GM23338 (cell line): ENCODE results near the gene LY86. TPM values are rescaled to one million over a fixed set of nuclear protein-coding genes. Genes with fewer than 3 reads are reported as not detected.

Experiments used
- ATAC-seq: fragments of 200-7000 bp; cut with Tn5 transposase; 3 replicates; pipeline ENCODE4 v1.9.1; 2020
- DNase-seq: peaks from one replicate; pipeline ENCODE4 v3.0.0-alpha.2; 2015; ENCODE audit warnings: low spot score
- H2AFZ ChIP-seq: fragments of 200-600 bp; sonication (generic); 2 replicates; pipeline ENCODE4 v1.8.0; 2016; ENCODE audit warnings: antibody characterized with exemption, mild to moderate bottlenecking, moderate library complexity
- H3F3A ChIP-seq: fragments of 200-600 bp; sonication (generic); replicated peaks from 2 replicates; pipeline ENCODE4 v1.8.0; 2017; ENCODE audit warnings: antibody characterized with exemption, mixed run types, low read depth
- H3K27ac ChIP-seq: fragments of 200-600 bp; sonication (generic); 2 replicates; pipeline ENCODE4 v1.6.1; 2016; ENCODE audit warnings: low read depth
- H3K27me3 ChIP-seq: fragments of 200-600 bp; sonication (generic); 2 replicates; pipeline ENCODE4 v1.8.0; 2016; ENCODE audit warnings: mild to moderate bottlenecking, mixed run types, moderate library complexity; ENCODE audit not compliant: insufficient read depth
- H3K36me3 ChIP-seq: fragments of 200-600 bp; sonication (generic); 2 replicates; pipeline ENCODE4 v1.8.0; 2016; ENCODE audit warnings: mild to moderate bottlenecking; ENCODE audit not compliant: insufficient read depth
- H3K4me1 ChIP-seq: fragments of 200-600 bp; sonication (generic); 2 replicates; pipeline ENCODE4 v1.8.0; 2016; ENCODE audit warnings: mild to moderate bottlenecking, moderate library complexity; ENCODE audit not compliant: insufficient read depth
- H3K4me2 ChIP-seq: fragments of 200-600 bp; sonication (generic); 2 replicates; pipeline ENCODE4 v1.7.1; 2017; ENCODE audit warnings: mixed run types
- H3K4me3 ChIP-seq: fragments of 200-600 bp; sonication (generic); 2 replicates; pipeline ENCODE4 v1.6.1; 2016; ENCODE audit warnings: mixed run types
- H3K79me2 ChIP-seq: fragments of 200-600 bp; sonication (generic); replicated peaks from 2 replicates; pipeline ENCODE4 v1.8.0; 2017; ENCODE audit warnings: mild to moderate bottlenecking; ENCODE audit not compliant: insufficient read depth
- H3K9me2 ChIP-seq: fragments of 200-600 bp; sonication (generic); 2 replicates; pipeline ENCODE4 v1.8.0; 2017; ENCODE audit not compliant: insufficient read depth
- H4K20me1 ChIP-seq: fragments of 200-600 bp; sonication (generic); replicated peaks from 2 replicates; pipeline ENCODE4 v1.8.0; 2017; ENCODE audit warnings: mild to moderate bottlenecking; ENCODE audit not compliant: insufficient read depth
- H3K27ac Mint-ChIP-seq: 2 replicates; pipeline ENCODE4 v1.8.0; 2020; ENCODE audit warnings: inconsistent platforms, mild to moderate bottlenecking, moderate library complexity, mixed read lengths
- H3K27me3 Mint-ChIP-seq: 3 replicates; pipeline ENCODE4 v1.8.0; 2022; ENCODE audit warnings: low read depth, mild to moderate bottlenecking, moderate library complexity, mixed read lengths, inconsistent platforms; ENCODE audit not compliant: insufficient read depth, poor library complexity
- H3K36me3 Mint-ChIP-seq: 3 replicates; pipeline ENCODE4 v1.8.0; 2021; ENCODE audit warnings: low read depth, mild to moderate bottlenecking, inconsistent platforms, moderate library complexity, mixed read lengths
- H3K4me1 Mint-ChIP-seq: 3 replicates; pipeline ENCODE4 v1.8.0; 2020; ENCODE audit warnings: mild to moderate bottlenecking, inconsistent platforms, mixed read lengths
- H3K4me3 Mint-ChIP-seq: 3 replicates; pipeline ENCODE4 v1.8.0; 2021; ENCODE audit warnings: moderate library complexity, mild to moderate bottlenecking, inconsistent platforms, mixed read lengths
- H3K9me3 Mint-ChIP-seq: 3 replicates; pipeline ENCODE4 v1.8.0; 2020; ENCODE audit warnings: moderate library complexity, mild to moderate bottlenecking, inconsistent platforms, mixed read lengths
- CREB1 ChIP-seq: fragments of 250-450 bp; sonication (Bioruptor Pico); IDR thresholded peaks from 2 replicates; pipeline ENCODE4 v1.5.0; 2020; ENCODE audit warnings: low read depth, mild to moderate bottlenecking, moderate library complexity
- EZH2 ChIP-seq: fragments of 200-600 bp; sonication (generic); IDR thresholded peaks from one replicate; pipeline ENCODE4 v1.8.0; 2017; ENCODE audit warnings: antibody characterized with exemption, mild to moderate bottlenecking, low read depth; ENCODE audit not compliant: unreplicated experiment
- EZH2phosphoT487 ChIP-seq: fragments of 200-600 bp; sonication (generic); IDR thresholded peaks from one replicate; pipeline ENCODE4 v1.8.1; 2018; ENCODE audit warnings: antibody characterized with exemption; ENCODE audit not compliant: unreplicated experiment
- JUNB ChIP-seq: IDR thresholded peaks from one replicate; pipeline ENCODE4 v1.6.1; 2016; ENCODE audit warnings: antibody characterized with exemption; ENCODE audit not compliant: unreplicated experiment
- NANOG ChIP-seq: IDR thresholded peaks from 2 replicates; pipeline ENCODE4 v1.6.1; 2016; ENCODE audit warnings: antibody characterized with exemption, borderline replicate concordance
- POLR2AphosphoS5 ChIP-seq: IDR thresholded peaks from 2 replicates; pipeline ENCODE4 v1.6.1; 2016; ENCODE audit warnings: antibody characterized with exemption, low read depth
- STAT1 ChIP-seq: IDR thresholded peaks from one replicate; pipeline ENCODE4 v1.6.1; 2016; ENCODE audit warnings: antibody characterized with exemption; ENCODE audit not compliant: unreplicated experiment
- ZNF114 ChIP-seq: fragments of 250-450 bp; sonication (Bioruptor Pico); IDR thresholded peaks from 2 replicates; pipeline ENCODE4 v1.5.0; 2020; ENCODE audit warnings: mild to moderate bottlenecking, moderate library complexity
- ZNF331 ChIP-seq: fragments of 250-450 bp; sonication (Bioruptor Pico); IDR thresholded peaks from 2 replicates; pipeline ENCODE4 v1.5.0; 2020; ENCODE audit warnings: low read depth, mild to moderate bottlenecking, moderate library complexity
- polyA plus RNA-seq: library from polyadenylated mRNA; unstranded; fragments of >200 nt; fragmentation: Nextera tagmentation; extraction: Ambion mirVana; gene quantifications from 2 replicates; pipeline ENCODE4 v1.2.1, GENCODE V29; 2016
- total RNA-seq: library from RNA; depleted of rRNA; stranded (reverse); fragments of >200 nt; shearing (Covaris generic); gene quantifications from 2 replicates; pipeline ENCODE4 v1.2.3, GENCODE V29; 2014
- TF ChIP-seq, protein P1 (sequence below): fragments of 250-450 bp; sonication (Bioruptor Pico); IDR thresholded peaks from 2 replicates; pipeline ENCODE4 v1.5.0; 2020; ENCODE audit warnings: mild to moderate bottlenecking, moderate library complexity
- TF ChIP-seq, protein P2 (sequence below): IDR thresholded peaks from 2 replicates; pipeline ENCODE4 v1.6.1; 2016; ENCODE audit warnings: antibody characterized with exemption
- TF ChIP-seq, protein P3 (sequence below), 2 experiments: fragments of 200-600 bp in 1 of 2; sonication (generic) in 1 of 2; conservative IDR thresholded peaks; 2 replicates each; pipeline versions ENCODE4 v1.5.1 to v1.6.1; 2016 to 2017; ENCODE audit warnings: antibody characterized with exemption in 2 of 2, low read depth in 2 of 2, mild to moderate bottlenecking in 2 of 2, moderate library complexity in 1 of 2
- TF ChIP-seq, protein P4 (sequence below): IDR thresholded peaks from one replicate; pipeline ENCODE4 v1.6.1; 2018; ENCODE audit warnings: antibody characterized with exemption; ENCODE audit not compliant: unreplicated experiment

The LY86 gene
- total and polyA plus RNA-seq, 2 experiments from 2014 or later: 0.29 TPM; not detected in 1

DNA sequence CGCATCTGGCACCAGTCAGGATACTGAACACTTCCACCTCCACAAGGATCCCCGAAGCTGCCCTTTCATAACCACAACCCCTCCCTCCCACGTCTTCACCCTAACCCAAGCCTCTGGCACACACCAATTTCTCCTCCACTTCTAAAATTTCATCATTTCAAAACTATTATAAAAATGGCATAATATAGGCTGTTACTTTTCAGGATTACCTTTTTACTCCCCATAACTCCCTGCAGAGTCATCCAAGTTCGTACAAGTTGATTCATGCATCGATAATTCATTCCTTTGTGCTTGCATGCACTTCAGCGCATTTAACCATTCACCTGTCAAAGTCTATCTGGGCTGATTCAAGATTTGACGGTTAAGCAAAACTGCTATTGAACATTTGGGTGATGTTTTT is 30.6 kb upstream of the LY86 start:
- H3K36me3 Mint-ChIP-seq: peaks cover 5% of the 10 kb centered on the region; the same call in 2 of the 3 replicates
- peaks cover 3% of the 10 kb centered on the region; the same call in 2 of the 3 replicates for H3K4me1 Mint-ChIP-seq
- Histone ChIP-seq H3K27me3 (no peaks in the 10 kb centered on the region), H3K4me1 (no peaks in the 10 kb centered on the region), H3F3A (no peaks in the 10 kb centered on the region), H2AFZ (no peak overlapping the region), H3K9me2 (no peaks in the 10 kb centered on the region), H3K27ac (no peak overlapping the region), H3K79me2 (no peaks in the 10 kb centered on the region), H3K4me3 (no peak overlapping the region), H3K4me2 (no peak overlapping the region), H4K20me1 (no peaks in the 10 kb centered on the region), H3K36me3 (no peaks in the 10 kb centered on the region)
- H3K9me3 Mint-ChIP-seq: peaks cover 6% of the 10 kb centered on the region
- TF ChIP-seq EZH2phosphoT487: no peak
- TF ChIP-seq STAT1: no peak
- no peak for TF ChIP-seq NANOG
- TF ChIP-seq POLR2AphosphoS5: no peak
- TF ChIP-seq EZH2: no peak
- TF ChIP-seq ZNF114 (CRISPR knock-in tag): no peak
- no peak for TF ChIP-seq CREB1 (CRISPR knock-in tag)
- TF ChIP-seq JUNB: no peak
- TF ChIP-seq ZNF331 (CRISPR knock-in tag): no peak
- TF ChIP-seq, protein P1, sequence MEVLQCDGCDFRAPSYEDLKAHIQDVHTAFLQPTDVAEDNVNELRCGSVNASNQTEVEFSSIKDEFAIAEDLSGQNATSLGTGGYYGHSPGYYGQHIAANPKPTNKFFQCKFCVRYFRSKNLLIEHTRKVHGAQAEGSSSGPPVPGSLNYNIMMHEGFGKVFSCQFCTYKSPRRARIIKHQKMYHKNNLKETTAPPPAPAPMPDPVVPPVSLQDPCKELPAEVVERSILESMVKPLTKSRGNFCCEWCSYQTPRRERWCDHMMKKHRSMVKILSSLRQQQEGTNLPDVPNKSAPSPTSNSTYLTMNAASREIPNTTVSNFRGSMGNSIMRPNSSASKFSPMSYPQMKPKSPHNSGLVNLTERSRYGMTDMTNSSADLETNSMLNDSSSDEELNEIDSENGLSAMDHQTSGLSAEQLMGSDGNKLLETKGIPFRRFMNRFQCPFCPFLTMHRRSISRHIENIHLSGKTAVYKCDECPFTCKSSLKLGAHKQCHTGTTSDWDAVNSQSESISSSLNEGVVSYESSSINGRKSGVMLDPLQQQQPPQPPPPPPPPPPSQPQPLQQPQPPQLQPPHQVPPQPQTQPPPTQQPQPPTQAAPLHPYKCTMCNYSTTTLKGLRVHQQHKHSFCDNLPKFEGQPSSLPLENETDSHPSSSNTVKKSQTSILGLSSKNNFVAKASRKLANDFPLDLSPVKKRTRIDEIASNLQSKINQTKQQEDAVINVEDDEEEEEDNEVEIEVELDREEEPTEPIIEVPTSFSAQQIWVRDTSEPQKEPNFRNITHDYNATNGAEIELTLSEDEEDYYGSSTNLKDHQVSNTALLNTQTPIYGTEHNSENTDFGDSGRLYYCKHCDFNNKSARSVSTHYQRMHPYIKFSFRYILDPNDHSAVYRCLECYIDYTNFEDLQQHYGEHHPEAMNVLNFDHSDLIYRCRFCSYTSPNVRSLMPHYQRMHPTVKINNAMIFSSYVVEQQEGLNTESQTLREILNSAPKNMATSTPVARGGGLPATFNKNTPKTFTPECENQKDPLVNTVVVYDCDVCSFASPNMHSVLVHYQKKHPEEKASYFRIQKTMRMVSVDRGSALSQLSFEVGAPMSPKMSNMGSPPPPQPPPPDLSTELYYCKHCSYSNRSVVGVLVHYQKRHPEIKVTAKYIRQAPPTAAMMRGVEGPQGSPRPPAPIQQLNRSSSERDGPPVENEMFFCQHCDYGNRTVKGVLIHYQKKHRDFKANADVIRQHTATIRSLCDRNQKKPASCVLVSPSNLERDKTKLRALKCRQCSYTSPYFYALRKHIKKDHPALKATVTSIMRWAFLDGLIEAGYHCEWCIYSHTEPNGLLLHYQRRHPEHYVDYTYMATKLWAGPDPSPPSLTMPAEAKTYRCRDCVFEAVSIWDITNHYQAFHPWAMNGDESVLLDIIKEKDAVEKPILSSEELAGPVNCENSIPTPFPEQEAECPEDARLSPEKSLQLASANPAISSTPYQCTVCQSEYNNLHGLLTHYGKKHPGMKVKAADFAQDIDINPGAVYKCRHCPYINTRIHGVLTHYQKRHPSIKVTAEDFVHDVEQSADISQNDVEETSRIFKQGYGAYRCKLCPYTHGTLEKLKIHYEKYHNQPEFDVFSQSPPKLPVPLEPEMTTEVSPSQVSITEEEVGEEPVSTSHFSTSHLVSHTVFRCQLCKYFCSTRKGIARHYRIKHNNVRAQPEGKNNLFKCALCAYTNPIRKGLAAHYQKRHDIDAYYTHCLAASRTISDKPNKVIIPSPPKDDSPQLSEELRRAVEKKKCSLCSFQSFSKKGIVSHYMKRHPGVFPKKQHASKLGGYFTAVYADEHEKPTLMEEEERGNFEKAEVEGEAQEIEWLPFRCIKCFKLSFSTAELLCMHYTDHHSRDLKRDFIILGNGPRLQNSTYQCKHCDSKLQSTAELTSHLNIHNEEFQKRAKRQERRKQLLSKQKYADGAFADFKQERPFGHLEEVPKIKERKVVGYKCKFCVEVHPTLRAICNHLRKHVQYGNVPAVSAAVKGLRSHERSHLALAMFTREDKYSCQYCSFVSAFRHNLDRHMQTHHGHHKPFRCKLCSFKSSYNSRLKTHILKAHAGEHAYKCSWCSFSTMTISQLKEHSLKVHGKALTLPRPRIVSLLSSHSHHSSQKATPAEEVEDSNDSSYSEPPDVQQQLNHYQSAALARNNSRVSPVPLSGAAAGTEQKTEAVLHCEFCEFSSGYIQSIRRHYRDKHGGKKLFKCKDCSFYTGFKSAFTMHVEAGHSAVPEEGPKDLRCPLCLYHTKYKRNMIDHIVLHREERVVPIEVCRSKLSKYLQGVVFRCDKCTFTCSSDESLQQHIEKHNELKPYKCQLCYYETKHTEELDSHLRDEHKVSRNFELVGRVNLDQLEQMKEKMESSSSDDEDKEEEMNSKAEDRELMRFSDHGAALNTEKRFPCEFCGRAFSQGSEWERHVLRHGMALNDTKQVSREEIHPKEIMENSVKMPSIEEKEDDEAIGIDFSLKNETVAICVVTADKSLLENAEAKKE (CRISPR knock-in tag): no peak
- TF ChIP-seq, protein P2, sequence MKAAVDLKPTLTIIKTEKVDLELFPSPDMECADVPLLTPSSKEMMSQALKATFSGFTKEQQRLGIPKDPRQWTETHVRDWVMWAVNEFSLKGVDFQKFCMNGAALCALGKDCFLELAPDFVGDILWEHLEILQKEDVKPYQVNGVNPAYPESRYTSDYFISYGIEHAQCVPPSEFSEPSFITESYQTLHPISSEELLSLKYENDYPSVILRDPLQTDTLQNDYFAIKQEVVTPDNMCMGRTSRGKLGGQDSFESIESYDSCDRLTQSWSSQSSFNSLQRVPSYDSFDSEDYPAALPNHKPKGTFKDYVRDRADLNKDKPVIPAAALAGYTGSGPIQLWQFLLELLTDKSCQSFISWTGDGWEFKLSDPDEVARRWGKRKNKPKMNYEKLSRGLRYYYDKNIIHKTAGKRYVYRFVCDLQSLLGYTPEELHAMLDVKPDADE: no peak
- TF ChIP-seq, protein P3, sequence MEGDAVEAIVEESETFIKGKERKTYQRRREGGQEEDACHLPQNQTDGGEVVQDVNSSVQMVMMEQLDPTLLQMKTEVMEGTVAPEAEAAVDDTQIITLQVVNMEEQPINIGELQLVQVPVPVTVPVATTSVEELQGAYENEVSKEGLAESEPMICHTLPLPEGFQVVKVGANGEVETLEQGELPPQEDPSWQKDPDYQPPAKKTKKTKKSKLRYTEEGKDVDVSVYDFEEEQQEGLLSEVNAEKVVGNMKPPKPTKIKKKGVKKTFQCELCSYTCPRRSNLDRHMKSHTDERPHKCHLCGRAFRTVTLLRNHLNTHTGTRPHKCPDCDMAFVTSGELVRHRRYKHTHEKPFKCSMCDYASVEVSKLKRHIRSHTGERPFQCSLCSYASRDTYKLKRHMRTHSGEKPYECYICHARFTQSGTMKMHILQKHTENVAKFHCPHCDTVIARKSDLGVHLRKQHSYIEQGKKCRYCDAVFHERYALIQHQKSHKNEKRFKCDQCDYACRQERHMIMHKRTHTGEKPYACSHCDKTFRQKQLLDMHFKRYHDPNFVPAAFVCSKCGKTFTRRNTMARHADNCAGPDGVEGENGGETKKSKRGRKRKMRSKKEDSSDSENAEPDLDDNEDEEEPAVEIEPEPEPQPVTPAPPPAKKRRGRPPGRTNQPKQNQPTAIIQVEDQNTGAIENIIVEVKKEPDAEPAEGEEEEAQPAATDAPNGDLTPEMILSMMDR (conservative IDR thresholded peaks at IDR 0.05; ENCODE audit: low read depth in 2 of 2): no peak
- TF ChIP-seq, protein P4, sequence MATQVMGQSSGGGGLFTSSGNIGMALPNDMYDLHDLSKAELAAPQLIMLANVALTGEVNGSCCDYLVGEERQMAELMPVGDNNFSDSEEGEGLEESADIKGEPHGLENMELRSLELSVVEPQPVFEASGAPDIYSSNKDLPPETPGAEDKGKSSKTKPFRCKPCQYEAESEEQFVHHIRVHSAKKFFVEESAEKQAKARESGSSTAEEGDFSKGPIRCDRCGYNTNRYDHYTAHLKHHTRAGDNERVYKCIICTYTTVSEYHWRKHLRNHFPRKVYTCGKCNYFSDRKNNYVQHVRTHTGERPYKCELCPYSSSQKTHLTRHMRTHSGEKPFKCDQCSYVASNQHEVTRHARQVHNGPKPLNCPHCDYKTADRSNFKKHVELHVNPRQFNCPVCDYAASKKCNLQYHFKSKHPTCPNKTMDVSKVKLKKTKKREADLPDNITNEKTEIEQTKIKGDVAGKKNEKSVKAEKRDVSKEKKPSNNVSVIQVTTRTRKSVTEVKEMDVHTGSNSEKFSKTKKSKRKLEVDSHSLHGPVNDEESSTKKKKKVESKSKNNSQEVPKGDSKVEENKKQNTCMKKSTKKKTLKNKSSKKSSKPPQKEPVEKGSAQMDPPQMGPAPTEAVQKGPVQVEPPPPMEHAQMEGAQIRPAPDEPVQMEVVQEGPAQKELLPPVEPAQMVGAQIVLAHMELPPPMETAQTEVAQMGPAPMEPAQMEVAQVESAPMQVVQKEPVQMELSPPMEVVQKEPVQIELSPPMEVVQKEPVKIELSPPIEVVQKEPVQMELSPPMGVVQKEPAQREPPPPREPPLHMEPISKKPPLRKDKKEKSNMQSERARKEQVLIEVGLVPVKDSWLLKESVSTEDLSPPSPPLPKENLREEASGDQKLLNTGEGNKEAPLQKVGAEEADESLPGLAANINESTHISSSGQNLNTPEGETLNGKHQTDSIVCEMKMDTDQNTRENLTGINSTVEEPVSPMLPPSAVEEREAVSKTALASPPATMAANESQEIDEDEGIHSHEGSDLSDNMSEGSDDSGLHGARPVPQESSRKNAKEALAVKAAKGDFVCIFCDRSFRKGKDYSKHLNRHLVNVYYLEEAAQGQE: no peak
- ATAC-seq (no peak), DNase-seq (no peak)
- peaks cover 3% of the 10 kb centered on the region for H3K27me3 Mint-ChIP-seq
- no peak overlapping the region for H3K4me3 Mint-ChIP-seq
- no peak overlapping the region for H3K27ac Mint-ChIP-seq
